ENCODE results near the gene LETM1.

The LETM1 gene

GRCh38 chr4:1762264-1763010 is 93.5 kb downstream of the LETM1 start:
- no peak for DNase-seq (ENCODE audit: low read depth)
